HPDE6-E6E7 (cell line): ENCODE results near the gene DTL.
"Not testable (repeated sequence)": the region's sequence is repeated elsewhere in the genome, so short reads cannot be mapped to it uniquely, and the experiment has no call there.

ENCODE experiments used
- DNase-seq: peaks from one replicate; pipeline ENCODE4 v3.0.0; 2011; ENCODE audit warnings: missing footprints; ENCODE audit errors: extremely low spot score

DTL gene, protein sequence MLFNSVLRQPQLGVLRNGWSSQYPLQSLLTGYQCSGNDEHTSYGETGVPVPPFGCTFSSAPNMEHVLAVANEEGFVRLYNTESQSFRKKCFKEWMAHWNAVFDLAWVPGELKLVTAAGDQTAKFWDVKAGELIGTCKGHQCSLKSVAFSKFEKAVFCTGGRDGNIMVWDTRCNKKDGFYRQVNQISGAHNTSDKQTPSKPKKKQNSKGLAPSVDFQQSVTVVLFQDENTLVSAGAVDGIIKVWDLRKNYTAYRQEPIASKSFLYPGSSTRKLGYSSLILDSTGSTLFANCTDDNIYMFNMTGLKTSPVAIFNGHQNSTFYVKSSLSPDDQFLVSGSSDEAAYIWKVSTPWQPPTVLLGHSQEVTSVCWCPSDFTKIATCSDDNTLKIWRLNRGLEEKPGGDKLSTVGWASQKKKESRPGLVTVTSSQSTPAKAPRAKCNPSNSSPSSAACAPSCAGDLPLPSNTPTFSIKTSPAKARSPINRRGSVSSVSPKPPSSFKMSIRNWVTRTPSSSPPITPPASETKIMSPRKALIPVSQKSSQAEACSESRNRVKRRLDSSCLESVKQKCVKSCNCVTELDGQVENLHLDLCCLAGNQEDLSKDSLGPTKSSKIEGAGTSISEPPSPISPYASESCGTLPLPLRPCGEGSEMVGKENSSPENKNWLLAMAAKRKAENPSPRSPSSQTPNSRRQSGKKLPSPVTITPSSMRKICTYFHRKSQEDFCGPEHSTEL

DNA sequence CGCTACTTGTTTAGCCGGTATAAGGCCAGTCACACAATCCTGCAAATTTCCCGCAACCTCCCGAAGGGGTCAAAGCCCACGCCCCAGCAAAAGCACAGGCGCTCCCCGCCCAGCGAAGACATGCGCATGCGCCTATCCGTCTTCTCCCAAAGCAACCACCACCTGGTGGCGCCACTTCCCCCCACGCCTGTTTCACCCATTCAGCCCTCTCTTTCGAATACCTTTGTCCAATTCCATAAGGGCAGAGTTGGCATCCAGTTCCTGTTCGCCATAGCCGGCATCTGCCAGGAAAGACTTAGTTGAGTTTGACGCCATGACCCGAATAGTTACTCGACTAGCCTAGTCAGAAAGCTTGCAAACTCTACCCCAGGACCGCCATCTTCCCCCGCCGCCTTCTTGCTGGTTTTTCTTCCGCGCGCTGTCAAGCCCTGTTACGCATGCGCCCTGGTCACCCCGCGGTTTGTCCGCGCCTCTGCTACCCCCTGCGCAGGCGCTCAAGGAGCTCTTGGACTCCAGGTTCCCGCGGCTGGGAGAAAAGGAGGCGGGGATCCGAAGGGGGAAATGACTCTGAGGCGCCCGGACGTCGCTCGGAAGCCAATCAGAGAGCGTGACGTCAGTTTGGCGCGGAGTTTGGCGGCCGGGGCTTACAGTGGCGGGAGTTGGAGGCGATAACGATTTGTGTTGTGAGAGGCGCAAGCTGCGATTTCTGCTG is at the start of gene DTL, which contains the start of gene INTS7:
DTL (plus strand) TSS at position 626 of the 712 bp plus-strand sequence. CDS start 143 bp downstream, outside the sequence.
INTS7 (minus strand) TSS at position 435 of the 712 bp plus-strand sequence; CDS start at position 315, 120 bp downstream.
- DNase-seq, result peak; percentile 98

DNA sequence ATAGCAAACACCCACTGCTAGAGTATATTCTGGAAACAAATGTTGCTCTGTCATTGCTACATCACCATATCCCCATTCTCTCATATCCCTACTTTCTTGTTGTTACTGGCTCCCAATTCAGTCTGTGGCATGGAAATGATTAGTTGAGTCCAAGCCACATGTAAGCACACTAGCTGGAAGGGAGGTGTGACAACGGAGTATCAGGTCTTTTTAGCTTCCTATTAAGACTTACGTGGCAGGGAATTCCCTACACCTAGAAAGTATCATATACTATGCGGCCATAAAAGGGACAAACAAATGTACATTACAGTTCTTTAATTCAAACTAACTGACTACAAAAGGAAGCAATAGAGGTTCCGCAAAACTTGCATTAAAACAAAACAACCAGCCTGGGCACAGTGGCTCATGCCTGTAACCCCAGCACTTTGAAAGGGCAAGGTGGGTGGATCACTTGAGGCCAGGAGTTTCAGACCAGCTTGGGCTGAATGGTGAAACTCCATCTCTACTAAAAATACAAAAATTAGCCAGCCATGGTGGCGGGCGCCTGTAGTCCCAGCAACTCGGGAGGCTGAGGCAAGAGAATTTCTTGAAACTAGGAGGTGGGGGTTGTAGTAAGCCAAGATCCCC is 48.8 kb upstream of the DTL start:
- no peak for DNase-seq

DNA sequence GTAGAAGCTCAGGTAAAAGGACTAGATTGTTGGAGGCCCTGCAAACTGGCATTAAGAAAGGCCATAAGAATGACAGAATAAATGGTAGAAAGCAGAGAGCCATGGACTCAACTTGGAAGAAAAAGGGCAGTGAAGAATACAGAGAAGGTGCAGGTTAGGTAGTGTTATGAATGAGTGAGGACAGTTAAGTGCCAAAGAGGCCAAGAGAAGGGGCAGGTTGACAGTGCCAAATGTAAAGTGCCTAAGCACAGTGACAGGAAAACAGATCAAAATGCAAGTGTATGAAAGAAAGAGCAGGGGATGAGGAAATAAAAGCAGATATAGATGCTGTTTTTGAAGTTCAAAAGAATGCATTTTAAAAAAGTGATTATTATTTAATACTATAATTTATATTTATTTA is 43.9 kb upstream of the DTL start:
- DNase-seq, result no peak

DNA sequence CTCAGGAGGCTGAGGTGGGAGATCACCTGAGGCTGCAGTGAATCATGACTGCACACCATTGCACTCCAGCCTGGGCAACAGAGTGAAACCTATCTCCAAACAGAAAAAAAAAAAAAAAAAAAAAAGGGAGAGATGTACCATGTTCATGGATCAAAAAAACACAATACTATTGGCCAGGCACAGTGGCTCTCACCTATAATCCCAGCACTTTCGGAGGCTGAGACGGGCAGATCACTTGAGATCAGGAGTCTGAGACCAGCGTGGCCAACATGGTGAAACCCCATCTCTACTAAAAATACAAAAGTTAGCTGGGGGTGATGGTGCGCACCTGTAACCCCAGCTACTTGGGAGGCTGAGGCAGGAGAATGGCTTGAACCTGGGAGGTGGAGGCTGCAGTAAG is 38.1 kb upstream of the DTL start:
- DNase-seq, result not testable (repeated sequence)

DNA sequence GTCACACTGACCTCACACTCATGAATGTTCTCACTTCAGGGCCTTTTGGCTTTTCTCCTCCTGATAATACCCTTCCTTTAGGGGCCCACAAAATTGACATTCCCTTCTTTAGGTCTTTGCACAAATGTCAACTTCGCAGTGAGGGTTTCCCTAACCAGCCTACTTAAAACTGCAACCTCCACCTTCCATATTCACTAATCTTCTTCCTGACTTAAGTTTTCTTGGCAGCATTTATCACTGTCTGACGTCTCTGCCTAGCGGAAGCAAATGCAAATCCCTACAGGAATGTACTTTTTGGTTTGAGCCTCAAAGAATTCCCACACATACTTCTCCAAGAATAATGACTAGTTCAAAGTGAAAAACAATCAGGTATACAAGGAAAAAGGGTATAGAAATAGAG is 33.0 kb upstream of the DTL start:
- DNase-seq, result no peak

DNA sequence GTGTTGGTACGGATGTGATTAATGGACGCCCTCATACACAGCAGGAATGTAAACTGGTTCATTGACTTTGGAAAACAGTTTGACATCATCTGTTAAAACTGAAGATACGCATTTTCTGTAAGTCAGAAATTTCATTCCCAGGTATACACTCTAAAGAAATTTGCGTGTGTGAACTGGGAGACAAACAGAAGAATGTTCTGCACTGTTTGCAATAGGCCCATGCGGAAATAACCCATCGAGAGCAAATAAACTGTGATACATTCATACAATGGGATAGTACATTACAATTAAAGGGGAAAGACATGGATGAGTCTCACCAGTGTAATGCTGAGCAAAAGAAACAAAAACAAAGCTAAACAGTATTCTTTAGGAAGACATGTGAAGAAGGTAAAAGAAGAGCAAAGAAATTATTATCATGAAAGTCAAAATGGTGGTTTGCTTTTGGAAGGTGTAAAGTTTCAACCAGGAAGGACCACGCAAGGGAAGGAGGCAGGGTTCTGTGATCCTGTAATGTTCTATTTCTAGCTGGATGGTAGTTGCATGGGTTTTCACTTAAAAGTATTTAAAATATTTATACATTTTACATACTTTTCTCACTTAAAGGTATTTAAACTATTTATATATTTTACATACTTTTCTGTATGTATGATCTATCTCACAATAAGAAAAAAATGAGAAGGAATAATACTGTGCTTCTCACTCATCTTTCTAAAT is 30.5 kb upstream of the DTL start:
- no peak for DNase-seq

DNA sequence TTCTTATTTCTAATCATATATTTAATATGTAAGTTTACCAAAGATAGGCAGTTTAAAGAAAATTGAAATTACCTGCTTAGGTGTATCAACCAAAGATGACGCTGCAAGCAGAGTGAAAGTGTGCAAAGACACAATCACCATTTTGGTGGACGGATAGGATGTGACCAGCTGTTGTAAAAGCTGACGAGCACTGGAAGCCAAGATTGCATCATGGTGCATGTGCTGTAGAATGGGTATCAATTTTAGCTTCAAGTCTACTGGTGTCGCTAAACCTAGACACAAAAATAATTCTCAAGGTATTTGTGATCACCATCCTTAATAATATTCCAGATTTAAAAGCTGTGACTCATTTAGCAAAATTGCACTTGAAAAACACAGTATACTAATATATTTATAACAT is 28.4 kb upstream of the DTL start:
- DNase-seq, result no peak

DNA sequence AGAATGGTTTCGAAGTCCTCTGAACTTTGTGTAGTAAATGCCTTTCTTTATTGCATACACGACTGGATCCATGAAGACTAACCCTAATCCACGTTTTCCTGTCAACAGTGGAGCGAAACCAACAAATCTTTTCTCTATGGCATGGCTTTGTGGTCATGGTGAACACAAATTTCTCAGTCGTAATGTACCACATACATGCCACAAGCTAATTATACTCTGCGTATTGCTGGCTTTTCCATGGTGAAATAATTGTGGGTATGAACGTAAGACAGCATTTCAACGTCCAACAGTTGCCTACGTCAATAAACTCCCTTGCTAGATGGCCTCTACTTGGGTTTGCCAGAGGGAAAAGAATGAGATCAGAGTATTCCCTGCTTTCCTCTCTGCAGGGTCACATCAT is 27.7 kb upstream of the DTL start:
- no peak for DNase-seq

DNA sequence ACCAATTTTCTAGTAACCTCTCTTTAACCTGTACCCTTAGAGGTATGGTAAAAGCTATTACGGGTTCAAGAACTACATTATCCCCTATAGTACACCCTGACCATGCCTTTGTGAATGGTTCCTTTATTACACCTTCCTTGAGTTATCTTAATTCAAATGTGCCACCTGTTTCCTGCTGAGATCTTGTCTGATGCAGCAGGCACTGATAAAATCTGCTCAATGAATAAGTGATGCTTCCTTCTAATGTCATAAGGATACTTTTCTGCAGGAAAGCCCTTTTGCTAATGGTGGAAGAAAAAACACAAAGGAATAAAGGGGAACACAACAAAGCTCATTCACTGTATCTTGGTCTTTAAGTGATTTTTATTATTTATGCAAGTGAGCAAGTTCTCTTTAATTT is 26.0 kb upstream of the DTL start:
- DNase-seq, result no peak

DNA sequence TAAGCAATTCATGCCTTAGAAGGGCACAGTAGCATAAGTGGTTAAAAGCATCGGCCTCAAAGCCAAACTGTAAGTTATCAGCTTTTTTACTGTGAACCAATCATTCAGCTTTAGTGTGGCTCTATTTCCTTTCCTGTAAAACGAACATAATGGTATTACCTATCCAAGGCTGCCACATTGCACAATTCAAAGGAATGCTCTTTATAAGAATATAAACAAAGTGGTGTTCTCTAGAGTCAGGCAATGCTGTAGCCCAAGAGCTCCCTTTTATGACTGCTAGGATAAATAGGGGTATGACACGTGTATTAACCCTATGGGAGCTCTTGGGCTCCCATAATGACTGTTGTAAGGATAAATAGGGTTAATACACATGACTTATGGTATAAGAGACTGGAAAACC is 25.5 kb upstream of the DTL start:
- DNase-seq, result no peak

DNA sequence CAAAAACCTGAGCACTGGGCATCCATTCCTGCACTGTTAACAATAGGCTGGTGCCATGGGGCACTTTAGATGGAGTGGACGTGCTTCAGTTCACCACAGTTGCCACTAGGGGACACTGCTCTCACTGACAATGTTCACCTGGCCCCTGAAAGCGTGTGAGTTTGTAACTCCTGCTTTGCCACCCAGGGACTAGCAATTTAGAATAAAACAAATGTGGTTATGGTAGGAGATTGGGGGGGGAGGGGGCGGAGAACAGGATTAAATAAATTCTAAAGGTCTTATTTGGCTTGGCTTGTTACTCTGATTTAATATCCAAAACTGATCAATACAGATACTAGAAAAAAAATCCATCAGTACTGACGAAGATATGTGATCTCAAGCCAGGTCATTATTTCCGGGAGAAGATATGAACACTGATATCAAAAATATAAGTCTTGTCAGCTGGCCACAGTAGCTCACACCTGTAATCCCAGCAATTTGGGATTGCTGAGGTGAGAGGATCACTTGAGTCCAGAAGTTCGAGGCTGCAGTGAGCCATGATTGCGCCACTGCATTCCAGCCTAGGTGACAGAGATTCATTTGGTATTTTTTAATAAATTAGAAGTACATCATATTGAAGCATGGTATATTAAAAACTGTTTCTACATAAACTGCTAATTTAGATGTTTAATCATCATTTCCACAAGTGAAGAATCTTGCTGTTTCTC is 23.4 kb upstream of the DTL start:
- DNase-seq, result peak; percentile 75

DNA sequence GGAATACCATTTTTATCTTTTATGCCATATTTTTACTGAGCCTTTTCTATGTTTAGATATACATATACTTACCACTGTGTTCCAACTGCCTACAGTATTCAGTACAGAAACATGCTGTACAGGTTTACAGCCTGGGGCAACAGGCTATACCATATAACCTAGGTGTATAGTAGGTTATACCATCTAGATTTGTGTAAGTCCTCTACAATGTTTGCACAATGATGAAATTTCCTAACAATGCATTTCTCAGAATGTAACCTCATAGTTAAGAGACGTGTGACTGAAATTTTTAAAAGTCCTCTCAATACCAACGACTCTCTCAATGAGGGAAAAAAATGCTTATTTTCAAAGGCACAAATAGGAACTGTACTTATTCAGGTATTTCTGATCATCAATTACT is 21.9 kb upstream of the DTL start:
- no peak for DNase-seq

DNA sequence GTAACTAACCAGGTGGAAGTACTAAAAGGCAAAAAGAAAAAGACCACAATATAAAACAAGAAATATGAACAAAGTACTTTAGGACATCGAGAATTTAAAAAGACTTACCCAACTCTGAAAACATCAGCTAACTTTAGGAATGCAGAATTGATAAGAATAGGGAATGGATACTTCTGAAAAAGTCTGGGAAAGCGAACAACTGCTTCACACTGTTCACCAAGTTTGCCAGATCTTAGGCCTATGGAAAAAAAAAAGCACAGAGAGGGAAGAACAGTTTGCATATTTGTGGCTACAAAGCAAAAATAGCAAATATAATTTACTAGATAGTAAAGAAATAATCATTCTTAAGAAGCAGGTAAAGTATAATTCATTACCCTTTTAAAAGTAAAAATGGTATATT is 14.6 kb upstream of the DTL start:
- no peak for DNase-seq

DNA sequence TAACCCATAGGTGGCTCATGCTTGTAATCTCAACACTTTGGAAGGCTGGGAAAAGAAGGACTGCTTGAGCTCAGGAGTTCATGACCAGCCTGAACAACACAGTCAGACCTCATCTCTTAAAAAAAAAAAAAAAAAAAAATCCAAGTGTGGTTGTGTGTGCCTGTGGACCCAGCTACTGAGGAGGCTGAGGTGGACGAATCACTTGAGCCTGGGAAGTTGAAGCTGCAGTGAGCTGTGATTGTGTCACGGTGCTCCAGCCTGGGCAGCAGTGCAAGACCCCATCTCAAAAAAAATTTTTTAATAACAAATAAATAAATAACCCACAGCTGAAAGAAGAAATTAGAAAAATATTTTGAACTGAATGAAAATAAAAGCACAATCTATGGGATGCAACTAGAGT is 14.0 kb upstream of the DTL start:
- no peak for DNase-seq

DNA sequence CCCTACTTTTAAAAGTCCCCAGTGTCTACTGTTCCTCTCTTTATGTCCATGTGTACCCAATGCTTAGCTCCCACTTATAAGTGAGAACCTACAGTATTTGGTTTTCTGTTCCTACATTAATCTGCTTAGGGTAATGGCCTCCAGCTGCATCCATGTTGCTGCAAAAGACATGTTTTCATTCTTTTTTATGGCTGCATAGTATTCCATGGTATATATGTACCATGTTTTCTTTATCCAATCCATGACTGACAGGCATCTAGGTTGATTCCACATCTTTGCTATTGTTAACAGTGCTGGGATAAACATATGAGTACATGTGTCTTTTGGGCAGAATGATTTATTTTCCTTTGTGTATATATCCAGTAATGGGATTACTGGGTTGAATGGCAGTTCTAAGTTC is 12.6 kb upstream of the DTL start:
- not testable (repeated sequence) for DNase-seq

DNA sequence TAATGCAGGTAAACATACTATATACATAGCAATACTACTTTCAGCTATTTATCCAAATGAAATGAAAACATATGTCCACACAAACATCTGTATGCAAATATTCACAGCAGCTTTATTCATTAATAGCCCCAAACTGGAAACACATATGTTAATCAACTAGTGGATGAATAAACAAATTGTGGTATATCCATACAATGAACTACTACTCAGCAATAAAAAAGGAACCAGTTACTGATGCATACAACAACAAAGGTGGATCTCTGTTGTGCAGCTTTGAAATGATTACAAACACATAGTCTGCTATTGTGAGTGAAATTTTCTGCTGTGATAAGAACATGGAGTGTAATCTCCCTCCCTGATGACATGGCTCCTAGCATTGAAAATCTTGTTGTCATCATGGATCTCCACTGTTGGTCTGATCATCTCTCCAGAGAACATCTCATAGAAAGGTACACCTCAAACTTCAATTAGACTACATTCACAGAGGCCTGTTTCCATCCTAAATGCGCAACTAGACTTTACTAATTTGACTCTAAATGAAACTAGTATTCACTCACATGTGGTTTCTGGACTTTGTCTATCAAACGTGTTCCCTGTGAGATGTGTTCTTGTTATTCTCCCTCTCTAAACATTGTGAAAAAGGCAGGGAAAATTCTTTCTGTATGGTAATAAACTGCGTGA is 10.9 kb upstream of the DTL start:
- DNase-seq, result no peak

DNA sequence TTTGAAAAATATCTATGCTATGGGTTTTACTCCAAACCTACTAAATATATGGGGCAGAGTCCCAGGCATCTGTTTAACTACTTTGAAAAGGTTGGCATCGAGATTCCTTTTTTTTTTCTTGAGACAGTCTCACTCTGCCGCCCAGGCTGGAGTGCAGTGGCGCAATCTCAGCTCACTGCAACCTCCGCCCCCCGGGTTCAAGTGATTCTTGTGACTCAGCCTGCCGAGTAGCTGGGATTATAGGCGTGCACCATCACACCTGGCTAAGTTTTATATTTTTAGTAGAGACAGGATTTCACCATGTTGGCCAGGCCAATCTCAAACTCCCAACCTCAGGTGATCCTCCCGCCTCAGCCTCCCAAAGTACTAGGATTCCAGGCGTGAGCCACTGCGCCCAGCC is 7.8 kb upstream of the DTL start:
- not testable (repeated sequence) for DNase-seq

DNA sequence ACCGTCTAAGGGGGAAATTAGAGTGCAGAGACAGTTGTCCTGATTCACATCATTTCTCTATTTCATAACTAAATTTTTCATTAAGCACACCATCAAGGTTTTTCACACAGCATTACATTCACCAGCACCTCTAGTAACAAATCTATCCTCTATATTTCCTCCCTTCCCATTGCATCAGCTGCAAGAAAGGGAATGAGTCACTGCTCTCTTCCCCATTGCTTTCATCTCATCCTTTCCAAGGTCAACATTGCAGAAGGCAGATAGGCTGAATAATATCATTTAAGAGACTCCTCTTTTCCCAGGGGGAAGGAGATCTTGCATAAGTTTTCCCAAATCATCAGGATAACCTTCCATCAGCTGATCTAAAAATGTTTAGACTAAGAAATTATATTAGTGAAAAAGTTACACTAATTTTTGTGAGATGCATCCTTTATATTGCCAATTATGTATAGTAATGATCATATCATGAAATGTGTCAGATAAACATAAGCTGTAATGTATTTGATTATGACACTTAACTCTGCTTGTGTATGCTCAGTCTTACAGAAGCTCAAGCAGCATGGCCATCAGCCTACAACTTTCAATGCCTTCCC is 4.5 kb upstream of the DTL start:
- peak; percentile 34 for DNase-seq

DNA sequence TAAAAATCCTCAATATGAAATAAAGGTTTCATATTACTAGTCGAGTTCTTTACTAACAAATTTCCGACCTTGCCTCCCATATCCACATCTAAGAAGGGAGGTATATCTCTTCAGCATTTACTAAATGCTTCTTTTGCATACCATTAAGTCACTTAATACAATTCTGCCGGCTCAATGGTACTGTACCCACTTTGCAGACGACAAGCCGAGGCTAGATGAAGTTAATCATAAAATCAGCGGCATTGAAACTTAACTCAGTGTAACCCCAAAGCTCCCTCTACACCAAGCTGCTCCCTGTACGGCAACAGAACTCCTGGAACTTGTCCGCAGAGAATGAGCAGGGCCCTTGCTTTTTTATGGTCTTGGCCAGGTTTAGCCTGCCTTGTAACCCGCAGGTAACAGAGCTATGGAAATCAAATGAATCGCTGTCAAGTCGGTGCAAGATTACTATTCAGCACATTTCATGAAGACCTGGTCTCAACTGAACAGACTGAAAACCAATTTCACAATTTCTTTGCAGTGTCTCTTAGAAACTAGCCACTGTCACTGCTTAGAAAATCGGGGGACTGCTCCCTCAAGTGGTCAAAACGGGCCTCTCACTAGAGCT is 929 bp upstream of the DTL start:
- DNase-seq, result no peak
